ENCODE results near the gene SUPV3L1.
"Not testable (repeated sequence)": the region's sequence is repeated elsewhere in the genome, so short reads cannot be mapped to it uniquely, and the experiment has no call there.

DNA sequence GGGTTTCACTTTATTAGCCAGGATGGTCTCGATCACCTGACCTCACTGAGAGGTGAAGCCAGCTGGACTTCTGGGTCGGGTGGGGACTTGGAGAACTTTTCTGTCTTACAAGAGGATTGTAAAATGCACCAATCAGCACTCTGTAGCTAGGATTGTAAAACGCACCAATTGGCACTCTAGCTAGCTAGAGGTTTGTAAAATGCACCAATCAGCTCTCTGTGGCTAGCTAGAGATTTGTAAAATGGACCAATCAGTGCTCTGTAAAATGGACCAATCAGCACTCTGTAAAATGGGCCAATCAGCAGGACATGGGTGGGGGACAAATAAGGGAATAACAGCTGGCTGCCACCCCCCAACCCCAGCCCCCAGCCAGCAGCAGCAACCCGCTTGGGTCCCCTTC is 4.7 kb upstream of the SUPV3L1 start:
- TF ChIP-seq EGR1 (conservative IDR thresholded peaks at IDR 0.05); RNF2 (IDR thresholded peaks at IDR 0.05); ZKSCAN1 (IDR thresholded peaks at IDR 0.05; ENCODE audit: low read depth, low read length); ZBTB1 (CRISPR knock-in tag; IDR thresholded peaks at IDR 0.05; ENCODE audit: borderline replicate concordance, low read depth); POLR2A (conservative IDR thresholded peaks at IDR 0.05); MCM7 (IDR thresholded peaks at IDR 0.05): not testable (repeated sequence)
- TF ChIP-seq, protein P1, sequence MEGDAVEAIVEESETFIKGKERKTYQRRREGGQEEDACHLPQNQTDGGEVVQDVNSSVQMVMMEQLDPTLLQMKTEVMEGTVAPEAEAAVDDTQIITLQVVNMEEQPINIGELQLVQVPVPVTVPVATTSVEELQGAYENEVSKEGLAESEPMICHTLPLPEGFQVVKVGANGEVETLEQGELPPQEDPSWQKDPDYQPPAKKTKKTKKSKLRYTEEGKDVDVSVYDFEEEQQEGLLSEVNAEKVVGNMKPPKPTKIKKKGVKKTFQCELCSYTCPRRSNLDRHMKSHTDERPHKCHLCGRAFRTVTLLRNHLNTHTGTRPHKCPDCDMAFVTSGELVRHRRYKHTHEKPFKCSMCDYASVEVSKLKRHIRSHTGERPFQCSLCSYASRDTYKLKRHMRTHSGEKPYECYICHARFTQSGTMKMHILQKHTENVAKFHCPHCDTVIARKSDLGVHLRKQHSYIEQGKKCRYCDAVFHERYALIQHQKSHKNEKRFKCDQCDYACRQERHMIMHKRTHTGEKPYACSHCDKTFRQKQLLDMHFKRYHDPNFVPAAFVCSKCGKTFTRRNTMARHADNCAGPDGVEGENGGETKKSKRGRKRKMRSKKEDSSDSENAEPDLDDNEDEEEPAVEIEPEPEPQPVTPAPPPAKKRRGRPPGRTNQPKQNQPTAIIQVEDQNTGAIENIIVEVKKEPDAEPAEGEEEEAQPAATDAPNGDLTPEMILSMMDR (IDR thresholded peaks at IDR 0.05 in 2 of 3, conservative IDR thresholded peaks at IDR 0.05 in 1 of 3; ENCODE audit: insufficient read depth in 2 of 3, low read depth in 1 of 3, low read length in 3 of 3): not testable (repeated sequence)

All from K562 (cell line).